ENCODE results near the gene LAMB4. TPM values are rescaled to one million over a fixed set of nuclear protein-coding genes. Genes with fewer than 3 reads are reported as not detected.

Gene LAMB4
- total and polyA plus RNA-seq, 4 donors, result 0.24 TPM; not detected in 3

- no peak for DNase-seq
- intact Hi-C loops (cut with DNase I), result no loop called here
- Histone ChIP-seq H3K36me3 (ENCODE audit: control insufficient read depth in 1 of 2, insufficient read depth in 2 of 2, low read length in 1 of 2) (no peaks in the 10 kb centered on the region), H3K4me1 (ENCODE audit: control insufficient read depth in 1 of 2, insufficient read depth in 2 of 2, low read length in 2 of 2) (no peaks in the 10 kb centered on the region), H3K4me3 (ENCODE audit: low read length in 2 of 2) (no peak overlapping the region), H3K27ac (ENCODE audit: low read depth in 1 of 2, low read length in 2 of 2) (no peak overlapping the region), H3K9me3 (ENCODE audit: control insufficient read depth, low read length) (no peaks in the 10 kb centered on the region), H3K27me3 (ENCODE audit: control insufficient read depth in 1 of 2, insufficient read depth in 2 of 2, low read length in 1 of 2) (no peaks in the 10 kb centered on the region)
- WGBS, 2 donors, result 10 to 22% methylated on average over 6 of the region's 6 CpGs
- no peak for ATAC-seq (ENCODE audit: low FRiP score)
Measured at GRCh38 chr7:108059526-108059925, 70.6 kb downstream of the LAMB4 start.

GRCh38 chr7:108057951-108058481 is 72.1 kb downstream of the LAMB4 start:
- H3K27me3 ChIP-seq (ENCODE audit: control insufficient read depth in 1 of 2, insufficient read depth in 2 of 2, low read length in 1 of 2), result no peaks in the 10 kb centered on the region
- H3K36me3 ChIP-seq (ENCODE audit: control insufficient read depth in 1 of 2, insufficient read depth in 2 of 2, low read length in 1 of 2), result no peaks in the 10 kb centered on the region
- intact Hi-C loops (cut with DNase I), result no loop called here
- WGBS, 2 donors, result 75 to 80% methylated on average over 4 of the region's 4 CpGs
- H3K4me1 ChIP-seq (ENCODE audit: control insufficient read depth in 1 of 2, insufficient read depth in 2 of 2, low read length in 2 of 2), result no peaks in the 10 kb centered on the region
- H3K4me3 ChIP-seq (ENCODE audit: low read length in 2 of 2), result no peak overlapping the region
- ATAC-seq (ENCODE audit: low FRiP score), result no peak
- H3K27ac ChIP-seq (ENCODE audit: low read depth in 1 of 2, low read length in 2 of 2), result no peak overlapping the region
- no peaks in the 10 kb centered on the region for H3K9me3 ChIP-seq (ENCODE audit: control insufficient read depth, low read length)
- no peak for DNase-seq

DNA sequence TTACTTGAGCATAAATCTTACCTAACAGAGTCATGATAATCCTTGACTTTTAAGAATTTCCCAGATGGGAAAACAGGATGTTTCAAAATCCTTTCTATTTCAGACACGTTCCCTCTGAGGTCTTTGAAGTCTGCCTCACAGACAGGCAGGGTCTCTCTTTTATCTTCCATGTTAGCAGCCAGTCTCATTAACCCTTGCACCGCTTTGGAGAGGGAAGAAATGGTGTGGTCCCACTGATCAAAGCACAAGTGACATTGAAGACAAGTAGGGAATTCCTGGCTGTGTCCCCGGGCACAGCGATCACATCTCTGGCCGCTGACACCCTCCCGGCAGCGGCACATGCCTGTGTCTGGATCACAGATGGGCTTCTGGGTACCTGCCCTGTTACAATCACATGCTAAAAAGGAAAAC is 74.5 kb downstream of the LAMB4 start:
- ATAC-seq (ENCODE audit: low FRiP score), result no peak
- 79 to 81% methylated on average over 7 of the region's 7 CpGs for WGBS, 2 donors
- H3K4me1 ChIP-seq (ENCODE audit: control insufficient read depth in 1 of 2, insufficient read depth in 2 of 2, low read length in 2 of 2), result no peaks in the 10 kb centered on the region
- H3K9me3 ChIP-seq (ENCODE audit: control insufficient read depth, low read length), result no peaks in the 10 kb centered on the region
- no peak for DNase-seq
- intact Hi-C loops (cut with DNase I), result no loop called here
- H3K36me3 ChIP-seq (ENCODE audit: control insufficient read depth in 1 of 2, insufficient read depth in 2 of 2, low read length in 1 of 2), result no peaks in the 10 kb centered on the region
- H3K27me3 ChIP-seq (ENCODE audit: control insufficient read depth in 1 of 2, insufficient read depth in 2 of 2, low read length in 1 of 2), result no peaks in the 10 kb centered on the region
- H3K4me3 ChIP-seq (ENCODE audit: low read length in 2 of 2), result no peak overlapping the region
- H3K27ac ChIP-seq (ENCODE audit: low read depth in 1 of 2, low read length in 2 of 2), result no peak overlapping the region

DNA sequence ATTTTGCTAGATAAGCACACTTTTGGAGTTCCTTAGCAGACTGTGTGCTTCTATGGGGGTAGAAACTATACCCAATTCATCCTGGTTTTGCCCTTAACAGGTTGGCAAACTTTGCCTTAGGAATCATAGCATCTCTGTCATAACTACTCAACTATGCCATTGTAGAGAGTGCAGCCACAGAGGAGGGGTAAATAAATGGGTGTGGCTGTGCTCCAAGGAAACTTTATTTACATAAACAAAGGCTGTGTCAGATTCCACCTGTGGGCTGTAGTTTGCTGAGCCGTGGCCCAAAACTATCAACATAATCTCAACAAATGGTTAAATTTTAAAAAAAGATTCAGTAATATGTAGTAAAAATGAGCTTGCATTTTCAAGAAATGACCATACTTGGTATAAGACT is 75.6 kb downstream of the LAMB4 start:
- Histone ChIP-seq H3K4me3 (ENCODE audit: low read length in 2 of 2) (no peak overlapping the region), H3K27me3 (ENCODE audit: control insufficient read depth in 1 of 2, insufficient read depth in 2 of 2, low read length in 1 of 2) (no peaks in the 10 kb centered on the region), H3K36me3 (ENCODE audit: control insufficient read depth in 1 of 2, insufficient read depth in 2 of 2, low read length in 1 of 2) (no peaks in the 10 kb centered on the region), H3K4me1 (ENCODE audit: control insufficient read depth in 1 of 2, insufficient read depth in 2 of 2, low read length in 2 of 2) (no peaks in the 10 kb centered on the region), H3K27ac (ENCODE audit: low read depth in 1 of 2, low read length in 2 of 2) (no peak overlapping the region), H3K9me3 (ENCODE audit: control insufficient read depth, low read length) (no peaks in the 10 kb centered on the region)
- intact Hi-C loops (cut with DNase I), result no loop called here
- 92% methylated on average over 1 of the region's 1 CpG for WGBS, 2 donors
- no peak for DNase-seq
- no peak for ATAC-seq (ENCODE audit: low FRiP score)

DNA sequence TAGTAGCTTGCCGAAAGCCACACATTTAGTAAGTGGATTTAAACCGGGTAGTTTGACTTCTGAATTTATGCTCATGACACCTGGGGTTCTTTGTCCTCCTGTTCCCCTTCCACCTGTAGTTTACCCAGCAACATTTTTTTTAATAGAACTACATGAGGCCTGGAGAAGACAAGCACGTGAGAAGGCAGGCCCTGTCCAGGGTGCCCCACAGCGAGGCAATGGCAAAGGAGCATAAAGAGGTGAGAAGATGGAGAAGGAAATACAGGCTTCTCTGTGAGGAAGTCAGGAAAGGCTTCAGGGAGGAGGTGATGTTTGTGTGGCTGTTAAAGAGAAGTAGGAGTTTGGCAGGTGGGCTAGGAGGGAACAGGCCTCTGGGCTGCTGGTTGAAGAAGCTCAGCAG is 76.9 kb downstream of the LAMB4 start:
- intact Hi-C loops (cut with DNase I), result no loop called here
- Histone ChIP-seq H3K27me3 (ENCODE audit: control insufficient read depth in 1 of 2, insufficient read depth in 2 of 2, low read length in 1 of 2) (no peaks in the 10 kb centered on the region), H3K27ac (ENCODE audit: low read depth in 1 of 2, low read length in 2 of 2) (no peak overlapping the region), H3K36me3 (ENCODE audit: control insufficient read depth in 1 of 2, insufficient read depth in 2 of 2, low read length in 1 of 2) (no peaks in the 10 kb centered on the region), H3K9me3 (ENCODE audit: control insufficient read depth, low read length) (no peaks in the 10 kb centered on the region), H3K4me3 (ENCODE audit: low read length in 2 of 2) (no peak overlapping the region), H3K4me1 (ENCODE audit: control insufficient read depth in 1 of 2, insufficient read depth in 2 of 2, low read length in 2 of 2) (no peaks in the 10 kb centered on the region)
- ATAC-seq (ENCODE audit: low FRiP score) (no peak), DNase-seq (no peak)
- 91 to 97% methylated on average over 4 of the region's 4 CpGs for WGBS, 2 donors

GRCh38 chr7:108051454-108051853 is 78.7 kb downstream of the LAMB4 start:
- H3K27ac ChIP-seq (ENCODE audit: low read depth in 1 of 2, low read length in 2 of 2), result no peak overlapping the region
- H3K36me3 ChIP-seq (ENCODE audit: control insufficient read depth in 1 of 2, insufficient read depth in 2 of 2, low read length in 1 of 2), result no peaks in the 10 kb centered on the region
- H3K4me1 ChIP-seq (ENCODE audit: control insufficient read depth in 1 of 2, insufficient read depth in 2 of 2, low read length in 2 of 2), result no peaks in the 10 kb centered on the region
- no peak for ATAC-seq (ENCODE audit: low FRiP score)
- H3K9me3 ChIP-seq (ENCODE audit: control insufficient read depth, low read length), result no peaks in the 10 kb centered on the region
- H3K27me3 ChIP-seq (ENCODE audit: control insufficient read depth in 1 of 2, insufficient read depth in 2 of 2, low read length in 1 of 2), result no peaks in the 10 kb centered on the region
- WGBS, 2 donors, result 42 to 54% methylated on average over 1 of the region's 1 CpG
- H3K4me3 ChIP-seq (ENCODE audit: low read length in 2 of 2), result no peak overlapping the region
- intact Hi-C loops (cut with DNase I), result no loop called here
- no peak for DNase-seq

DNA sequence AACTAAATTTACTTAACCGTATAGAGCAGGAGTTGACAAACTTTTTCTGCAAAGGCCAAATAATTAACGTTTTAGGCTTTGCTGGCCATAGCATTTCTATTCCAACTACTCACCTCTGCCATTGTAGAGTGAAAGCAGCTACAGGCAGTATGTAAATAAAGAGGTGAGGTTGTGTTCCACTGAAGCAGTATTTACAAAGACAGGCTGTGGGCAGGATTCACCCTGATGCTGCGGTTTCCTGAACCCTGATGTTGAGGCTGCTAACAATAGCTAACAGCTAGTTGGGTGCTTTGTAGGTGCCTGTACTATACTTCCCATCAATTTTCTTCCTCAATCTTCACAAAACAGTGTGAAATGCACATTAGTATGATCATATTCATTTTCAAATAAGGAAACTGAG is 80.2 kb downstream of the LAMB4 start:
- DNase-seq (no peak), ATAC-seq (ENCODE audit: low FRiP score) (no peak)
- Histone ChIP-seq H3K4me1 (ENCODE audit: control insufficient read depth in 1 of 2, insufficient read depth in 2 of 2, low read length in 2 of 2) (peaks cover 0 to 2% of the 10 kb centered on the region in 2 donors), H3K4me3 (ENCODE audit: low read length in 2 of 2) (no peak overlapping the region), H3K27ac (ENCODE audit: low read depth in 1 of 2, low read length in 2 of 2) (no peak overlapping the region), H3K9me3 (ENCODE audit: control insufficient read depth, low read length) (no peaks in the 10 kb centered on the region), H3K27me3 (ENCODE audit: control insufficient read depth in 1 of 2, insufficient read depth in 2 of 2, low read length in 1 of 2) (no peaks in the 10 kb centered on the region), H3K36me3 (ENCODE audit: control insufficient read depth in 1 of 2, insufficient read depth in 2 of 2, low read length in 1 of 2) (no peaks in the 10 kb centered on the region)
- intact Hi-C loops (cut with DNase I), result no loop called here
- 91 to 94% methylated on average over 3 of the region's 3 CpGs for WGBS, 2 donors

- H3K27ac ChIP-seq (ENCODE audit: low read depth in 1 of 2, low read length in 2 of 2), result no peak overlapping the region
- WGBS, 2 donors, result 97 to 100% methylated on average over 3 of the region's 3 CpGs
Measured at GRCh38 chr7:108048422-108048821, 81.7 kb downstream of the LAMB4 start.

DNA sequence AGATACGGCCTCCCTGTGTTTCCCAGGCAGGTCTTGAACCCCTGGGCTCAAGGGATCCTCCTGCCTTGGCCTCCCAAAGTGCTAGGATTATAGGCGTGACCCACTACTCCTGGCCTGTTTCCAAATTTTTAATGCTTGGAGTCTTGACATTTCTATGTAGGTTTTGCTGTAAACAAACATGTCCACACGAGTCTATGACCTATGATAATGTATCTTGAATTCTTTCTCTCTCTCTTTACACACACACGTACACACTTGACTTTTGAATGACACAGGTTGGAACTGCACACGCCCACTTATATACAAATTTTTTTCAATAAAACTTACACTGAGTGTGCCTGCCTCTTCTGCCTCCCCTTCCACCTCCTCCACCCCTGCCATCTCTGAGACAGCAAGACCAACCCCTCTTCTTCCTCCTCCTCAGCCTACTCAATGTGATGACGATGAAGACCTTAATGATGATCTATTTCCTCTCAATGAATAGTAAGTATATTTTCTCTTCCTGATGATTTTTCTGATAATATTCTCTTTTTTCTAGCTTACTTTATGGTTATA is 83.1 kb downstream of the LAMB4 start:
- peaks cover 0 to 2% of the 10 kb centered on the region in 2 donors for H3K4me1 ChIP-seq (ENCODE audit: control insufficient read depth in 1 of 2, insufficient read depth in 2 of 2, low read length in 2 of 2)
- no peak overlapping the region for H3K27ac ChIP-seq (ENCODE audit: low read depth in 1 of 2, low read length in 2 of 2)
- no peaks in the 10 kb centered on the region for H3K27me3 ChIP-seq (ENCODE audit: control insufficient read depth in 1 of 2, insufficient read depth in 2 of 2, low read length in 1 of 2)
- ATAC-seq (ENCODE audit: low FRiP score) (no peak), DNase-seq (no peak)
- intact Hi-C loops (cut with DNase I), result no loop called here
- 95% methylated on average over 6 of the region's 6 CpGs for WGBS, 2 donors
- H3K4me3 ChIP-seq (ENCODE audit: low read length in 2 of 2), result no peak overlapping the region
- H3K36me3 ChIP-seq (ENCODE audit: control insufficient read depth in 1 of 2, insufficient read depth in 2 of 2, low read length in 1 of 2), result no peaks in the 10 kb centered on the region
- H3K9me3 ChIP-seq (ENCODE audit: control insufficient read depth, low read length), result no peaks in the 10 kb centered on the region

More at GRCh38 chr7:108048422-108048821, 81.7 kb downstream of the LAMB4 start:
- Histone ChIP-seq H3K4me3 (ENCODE audit: low read length in 2 of 2) (no peak overlapping the region), H3K36me3 (ENCODE audit: control insufficient read depth in 1 of 2, insufficient read depth in 2 of 2, low read length in 1 of 2) (no peaks in the 10 kb centered on the region), H3K4me1 (ENCODE audit: control insufficient read depth in 1 of 2, insufficient read depth in 2 of 2, low read length in 2 of 2) (peaks cover 0 to 2% of the 10 kb centered on the region in 2 donors), H3K9me3 (ENCODE audit: control insufficient read depth, low read length) (no peaks in the 10 kb centered on the region), H3K27me3 (ENCODE audit: control insufficient read depth in 1 of 2, insufficient read depth in 2 of 2, low read length in 1 of 2) (no peaks in the 10 kb centered on the region)
- no peak for DNase-seq
- no peak for ATAC-seq (ENCODE audit: low FRiP score)
- intact Hi-C loops (cut with DNase I), result no loop called here

All from aorta (tissue), 5 donors.